Psoas muscle (tissue), 8 donors: Measurements from ENCODE around the gene MUC4. TPM values are rescaled to one million over a fixed set of nuclear protein-coding genes. Genes with fewer than 3 reads are reported as not detected.

Experiments
- ATAC-seq, 4 donors: fragments of 200-7000 bp; cut with Tn5 transposase; one replicate each; pipeline ENCODE4 v1.9.1; 2020; ENCODE audit warnings: moderate library complexity in 3 of 4, mild to moderate bottlenecking in 2 of 4
- DNase-seq, 2 donors: peaks; one replicate each; pipeline ENCODE4 v3.0.0-alpha.2; 2020
- H3K27ac ChIP-seq: fragments of 200-600 bp; one replicate; pipeline ENCODE4 v1.8.0; 2022
- H3K27me3 ChIP-seq, 3 donors: fragments of 200-600 bp in 1 of 3; one replicate each; pipeline versions ENCODE4 v1.6.1 to v1.8.0; 2013 to 2022; ENCODE audit warnings: low read length in 2 of 3, mild to moderate bottlenecking in 2 of 3, moderate library complexity in 1 of 3; ENCODE audit not compliant: insufficient read depth in 3 of 3
- H3K36me3 ChIP-seq, 2 donors: fragments of 200-600 bp in 1 of 2; one replicate each; pipeline versions ENCODE4 v1.6.1 to v1.8.0; 2013 to 2022; ENCODE audit warnings: low read depth in 1 of 2, mild to moderate bottlenecking in 1 of 2, moderate library complexity in 1 of 2; ENCODE audit not compliant: insufficient read depth in 1 of 2
- H3K4me1 ChIP-seq: fragments of 200-600 bp; one replicate; pipeline ENCODE4 v1.8.0; 2022
- H3K4me3 ChIP-seq: fragments of 200-600 bp; one replicate; pipeline ENCODE4 v1.8.0; 2022; ENCODE audit warnings: mild to moderate bottlenecking
- H3K9me3 ChIP-seq: fragments of 200-600 bp; one replicate; pipeline ENCODE4 v1.8.0; 2022
- CTCF ChIP-seq: fragments of 200-600 bp; IDR thresholded peaks from one replicate; pipeline ENCODE4 v1.8.0; 2022; ENCODE audit warnings: antibody characterized with exemption
- WGBS, 3 donors: extraction: QIAGEN DNeasy Blood & Tissue Kit; methylation state at CpG; one replicate each; pipeline versions ENCODE4 v1.1.6 to v1.1.7; 2013; 5-methylcytosine and 5-hydroxymethylcytosine counted together
- intact Hi-C, 2 donors: fragments of 100-400 bp; cut with DNase I; formaldehyde crosslinking; loops; one replicate each; pipeline versions ENCODE4 v1.11.0 to v1.14.2; 2022
- polyA plus RNA-seq, 3 donors: library from polyadenylated mRNA; stranded (reverse); fragments of 200-250 nt; gene quantifications; one replicate each; pipeline ENCODE4 v1.2.3, GENCODE V29; 2013
- total RNA-seq, 4 donors: library from RNA; stranded (reverse); fragmentation: NEBNext Ultra II Directional in 2 of 4; extraction: Animal tissue kit (Norgen Biotek cat#: 25700) in 2 of 4; gene quantifications; one replicate each; pipeline versions ENCODE4 v1.2.1 to v1.2.4, GENCODE V29; 2021 to 2023
- donor health status: healthy with polysubstance abuse.
- donor health status: DM: no; HTN: no; CAD: no; lungs with moderate emphysema.
- donor health status: Bipolar disorder and iron deficiency.
- donor health status: healthy.
- donor health status: DM: yes; HTN: yes; CAD: no.
- donor health status: DM: no; HTN: no; CAD: no.
- donor health status: DM: no; HTN: no; CAD: no.
- donor health status: DM: yes; HTN: yes; CAD: no.

MUC4 gene
- total and polyA plus RNA-seq, 7 donors = 0.01 to 0.08 (median 0.02) TPM; not detected in 4

GRCh38 chr3:195836476-195837135 is 24.9 kb upstream of the MUC4 start:
- 62 to 71% (median 69%) methylated on average over 14 of the region's 14 CpGs for WGBS, 3 donors

GRCh38 chr3:195835791-195836190 is 24.1 kb upstream of the MUC4 start:
- 80 to 88% (median 85%) methylated on average over 13 to 14 of the region's 14 CpGs for WGBS, 3 donors
- intact Hi-C loops = no loop called here
- H3K4me3 ChIP-seq = no peak overlapping the region
- TF ChIP-seq CTCF = no peak
- H3K36me3 ChIP-seq = no peaks in the 10 kb centered on the region
- H3K4me1 ChIP-seq = no peaks in the 10 kb centered on the region
- peaks cover 0 to 3% (median 0%) of the 10 kb centered on the region in 3 donors for H3K27me3 ChIP-seq
- ATAC-seq (peak in 1 of 4 donors; percentile 33), DNase-seq (peak in 1 of 2 donors; percentile 44)
- H3K27ac ChIP-seq = no peak overlapping the region
- no peaks in the 10 kb centered on the region for H3K9me3 ChIP-seq

More at GRCh38 chr3:195836476-195837135, 24.9 kb upstream of the MUC4 start:
- no peak for ATAC-seq
- no peak overlapping the region for H3K27ac ChIP-seq
- H3K9me3 ChIP-seq = no peaks in the 10 kb centered on the region
- peak in 1 of 2 donors; percentile 29 for DNase-seq
- intact Hi-C loops = no loop called here
- TF ChIP-seq CTCF = no peak
- peaks cover 0 to 3% (median 0%) of the 10 kb centered on the region in 3 donors for H3K27me3 ChIP-seq
- H3K36me3 ChIP-seq = no peaks in the 10 kb centered on the region
- no peak overlapping the region for H3K4me3 ChIP-seq
- no peaks in the 10 kb centered on the region for H3K4me1 ChIP-seq

- H3K36me3 ChIP-seq = no peaks in the 10 kb centered on the region
- H3K4me1 ChIP-seq = no peaks in the 10 kb centered on the region
- DNase-seq = peak in 1 of 2 donors; percentile 28
- ATAC-seq = no peak
- peaks cover 0 to 3% (median 0%) of the 10 kb centered on the region in 3 donors for H3K27me3 ChIP-seq
- H3K4me3 ChIP-seq = no peak overlapping the region
- WGBS, 3 donors = 90 to 92% (median 90%) methylated on average over 29 of the region's 29 CpGs
- no peaks in the 10 kb centered on the region for H3K9me3 ChIP-seq
- intact Hi-C loops = no loop called here
- no peak for TF ChIP-seq CTCF
- H3K27ac ChIP-seq = no peak overlapping the region
Observed at GRCh38 chr3:195834675-195835583, 23.2 kb upstream of the MUC4 start.

- Histone ChIP-seq H3K27me3 (peaks cover 0 to 3% (median 0%) of the 10 kb centered on the region in 3 donors), H3K4me3 (no peak overlapping the region), H3K9me3 (no peaks in the 10 kb centered on the region), H3K27ac (no peak overlapping the region), H3K36me3 (no peaks in the 10 kb centered on the region), H3K4me1 (no peaks in the 10 kb centered on the region)
- no peak for ATAC-seq
- peak in 1 of 2 donors; percentile 34 for DNase-seq
- intact Hi-C loops = no loop called here
- WGBS, 3 donors = 71 to 77% (median 73%) methylated on average over 16 of the region's 16 CpGs
- TF ChIP-seq CTCF = no peak
Observed at GRCh38 chr3:195829897-195830254, 18.1 kb upstream of the MUC4 start.
